Keratinocyte (primary cell): ENCODE results near the gene WDR26. TPM values are rescaled to one million over a fixed set of nuclear protein-coding genes. Genes with fewer than 3 reads are reported as not detected.

ENCODE experiments used
- DNase-seq: peaks from one replicate; pipeline ENCODE4 v3.0.0-alpha.2; 2011; ENCODE audit warnings: low read depth, missing footprints, low spot score
- FAIRE-seq: peaks from 2 replicates; lab custom pipeline; 2011; peaks lifted over from hg19 to GRCh38; lab: Jason Lieb, UNC
- H2AFZ ChIP-seq: 2 replicates; pipeline ENCODE4 v1.6.0; 2012; ENCODE audit warnings: low read length, control low read depth, inconsistent platforms; ENCODE audit not compliant: control insufficient read depth
- H3K27ac ChIP-seq: 2 replicates; pipeline ENCODE4 v1.5.1; 2011; ENCODE audit warnings: low read length; ENCODE audit not compliant: control insufficient read depth, insufficient read depth
- H3K27me3 ChIP-seq: 3 replicates; pipeline ENCODE4 v1.6.0; 2011; ENCODE audit warnings: low read length; ENCODE audit not compliant: control insufficient read depth, insufficient read depth; ENCODE audit errors: extremely low read depth
- H3K36me3 ChIP-seq, 2 experiments: 2 replicates in 1 of 2; 3 replicates in 1 of 2; pipeline ENCODE4 v1.5.1; 2011; ENCODE audit warnings: low read length in 2 of 2, mild to moderate bottlenecking in 1 of 2; ENCODE audit not compliant: control insufficient read depth in 2 of 2, insufficient read depth in 2 of 2; ENCODE audit errors: extremely low read depth in 1 of 2
- H3K4me1 ChIP-seq: 3 replicates; pipeline ENCODE4 v1.5.1; 2011; ENCODE audit warnings: low read length; ENCODE audit not compliant: control insufficient read depth, insufficient read depth; ENCODE audit errors: extremely low read depth
- H3K4me2 ChIP-seq: 3 replicates; pipeline ENCODE4 v1.6.0; 2011; ENCODE audit warnings: low read depth, low read length; ENCODE audit not compliant: control insufficient read depth, insufficient read depth; ENCODE audit errors: extremely low read depth
- H3K4me3 ChIP-seq, 3 experiments: fragments of 200-600 bp in 1 of 3; sonication (generic) in 1 of 3; 2 replicates in 2 of 3; 3 replicates in 1 of 3; pipeline ENCODE4 v1.5.1; 2011 to 2016; ENCODE audit warnings: low read length in 3 of 3, mild to moderate bottlenecking in 3 of 3, control low read depth in 2 of 3, inconsistent platforms in 1 of 3, low read depth in 1 of 3, mixed read lengths in 1 of 3, mixed run types in 1 of 3, moderate library complexity in 1 of 3; ENCODE audit not compliant: control insufficient read depth in 2 of 3, insufficient read depth in 2 of 3; ENCODE audit errors: extremely low read depth in 1 of 3
- H3K79me2 ChIP-seq: 2 replicates; pipeline ENCODE4 v1.6.0; 2012; ENCODE audit warnings: low read length; ENCODE audit not compliant: control insufficient read depth, insufficient read depth
- H3K9ac ChIP-seq: 3 replicates; pipeline ENCODE4 v1.6.0; 2011; ENCODE audit warnings: low read length; ENCODE audit not compliant: control insufficient read depth, insufficient read depth; ENCODE audit errors: extremely low read depth
- H3K9me1 ChIP-seq: 3 replicates; pipeline ENCODE4 v1.6.0; 2011; ENCODE audit warnings: low read length; ENCODE audit not compliant: control insufficient read depth, insufficient read depth; ENCODE audit errors: extremely low read depth
- H3K9me3 ChIP-seq: 2 replicates; pipeline ENCODE4 v1.5.1; 2012; ENCODE audit warnings: low read depth, low read length; ENCODE audit not compliant: control insufficient read depth
- H4K20me1 ChIP-seq: 3 replicates; pipeline ENCODE4 v1.6.0; 2011; ENCODE audit warnings: low read length; ENCODE audit not compliant: control insufficient read depth, insufficient read depth; ENCODE audit errors: extremely low read depth
- EZH2 ChIP-seq: IDR thresholded peaks from one replicate; pipeline ENCODE4 v1.6.1; 2012; ENCODE audit warnings: inconsistent platforms, mild to moderate bottlenecking, low read length, moderate library complexity
- dilution Hi-C: fragments of 300-500 bp; cut with MboI; formaldehyde crosslinking; loops from one replicate; pipeline ENCODE4 v1.7.0; 2020; ENCODE audit warnings: low sequenced_read_pairs; ENCODE audit not compliant: extremely low pct_ligation_motif_present
- polyA plus RNA-seq, 5 experiments: library from polyadenylated mRNA; depleted of rRNA in 3 of 5; stranded (reverse) in 3 of 5; stranded (forward) in 1 of 5; unstranded in 1 of 5; fragments of >200 nt; gene quantifications; 1 replicate in 1 of 5; 2 replicates in 3 of 5; 3 replicates in 1 of 5; pipeline versions ENCODE4 v1.2.1 to v1.2.3, GENCODE V29; 2011 to 2012; ENCODE audit warnings: missing spikeins in 2 of 5, low read depth in 1 of 5, low replicate concordance in 1 of 5
- TF ChIP-seq, protein P1 (sequence below), 3 experiments: IDR thresholded peaks in 1 of 3; conservative IDR thresholded peaks in 1 of 3; optimal IDR thresholded peaks in 1 of 3; 2 replicates in 2 of 3; 3 replicates in 1 of 3; pipeline versions ENCODE3 to v1.5.1; 2011; ENCODE audit warnings: low read length in 3 of 3, mild to moderate bottlenecking in 3 of 3, moderate library complexity in 2 of 3, control low read depth in 1 of 3, inconsistent platforms in 1 of 3; ENCODE audit not compliant: insufficient read depth in 2 of 3; ENCODE audit errors: extremely low read depth in 1 of 3

The WDR26 gene
- polyA plus RNA-seq, 1 donor (not counting 4 experiments of a cell fraction or from before 2014, with no cell fraction given) = 46.4 TPM

- Histone ChIP-seq H3K36me3 (peaks cover 3% of the 10 kb centered on the region in 2 experiments), H3K27ac (peak overlapping the region; percentile 73), H3K9me1 (no peaks in the 10 kb centered on the region), H2AFZ (no peak overlapping the region), H3K9ac (peak overlapping the region; percentile 77), H3K79me2 (peaks cover 65% of the 10 kb centered on the region), H3K9me3 (no peaks in the 10 kb centered on the region), H3K27me3 (no peaks in the 10 kb centered on the region), H4K20me1 (peaks cover 9% of the 10 kb centered on the region), H3K4me2 (peak overlapping the region; percentile 98), H3K4me1 (peaks cover 35% of the 10 kb centered on the region), H3K4me3 (peak overlapping the region; percentile 73 to 91 (median 87))
- DNase-seq = no peak
- TF ChIP-seq, protein P1, sequence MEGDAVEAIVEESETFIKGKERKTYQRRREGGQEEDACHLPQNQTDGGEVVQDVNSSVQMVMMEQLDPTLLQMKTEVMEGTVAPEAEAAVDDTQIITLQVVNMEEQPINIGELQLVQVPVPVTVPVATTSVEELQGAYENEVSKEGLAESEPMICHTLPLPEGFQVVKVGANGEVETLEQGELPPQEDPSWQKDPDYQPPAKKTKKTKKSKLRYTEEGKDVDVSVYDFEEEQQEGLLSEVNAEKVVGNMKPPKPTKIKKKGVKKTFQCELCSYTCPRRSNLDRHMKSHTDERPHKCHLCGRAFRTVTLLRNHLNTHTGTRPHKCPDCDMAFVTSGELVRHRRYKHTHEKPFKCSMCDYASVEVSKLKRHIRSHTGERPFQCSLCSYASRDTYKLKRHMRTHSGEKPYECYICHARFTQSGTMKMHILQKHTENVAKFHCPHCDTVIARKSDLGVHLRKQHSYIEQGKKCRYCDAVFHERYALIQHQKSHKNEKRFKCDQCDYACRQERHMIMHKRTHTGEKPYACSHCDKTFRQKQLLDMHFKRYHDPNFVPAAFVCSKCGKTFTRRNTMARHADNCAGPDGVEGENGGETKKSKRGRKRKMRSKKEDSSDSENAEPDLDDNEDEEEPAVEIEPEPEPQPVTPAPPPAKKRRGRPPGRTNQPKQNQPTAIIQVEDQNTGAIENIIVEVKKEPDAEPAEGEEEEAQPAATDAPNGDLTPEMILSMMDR (optimal IDR thresholded peaks at IDR 0.05 in 1 of 3, IDR thresholded peaks at IDR 0.05 in 1 of 3, conservative IDR thresholded peaks at IDR 0.05 in 1 of 3; ENCODE audit: extremely low read depth in 1 of 3, insufficient read depth in 2 of 3, low read length in 3 of 3) = no peak
- TF ChIP-seq EZH2 = no peak
- dilution Hi-C loops = no loop called here
- FAIRE-seq = no peak
Measured at GRCh38 chr1:224432672-224433040, 1.9 kb downstream of the WDR26 start.

DNA sequence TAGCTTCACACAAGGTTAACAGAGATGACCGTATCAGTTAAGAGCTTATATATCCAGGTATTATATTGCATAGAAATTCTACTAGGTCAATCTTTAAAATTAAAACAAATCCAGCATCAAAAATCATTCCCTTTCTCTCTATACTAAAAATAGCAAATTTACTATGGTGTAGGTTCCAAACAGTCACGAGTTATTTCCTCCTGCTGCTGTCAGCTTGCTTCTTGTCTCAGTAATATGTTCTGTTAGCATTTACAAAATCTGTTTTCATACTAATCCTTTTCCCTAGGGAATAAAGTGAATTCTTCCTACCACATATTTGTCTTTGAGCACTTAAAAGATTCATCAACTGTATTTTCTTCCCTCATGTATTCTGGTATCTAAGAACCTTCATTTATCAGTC, 2.5 kb downstream of the WDR26 start:
- H3K4me1 ChIP-seq = peaks cover 39% of the 10 kb centered on the region
- H3K27ac ChIP-seq = peak overlapping the region; percentile 73
- peak overlapping the region; percentile 77 for H3K9ac ChIP-seq
- dilution Hi-C loops = no loop called here
- TF ChIP-seq, protein P1 (optimal IDR thresholded peaks at IDR 0.05 in 1 of 3, IDR thresholded peaks at IDR 0.05 in 1 of 3, conservative IDR thresholded peaks at IDR 0.05 in 1 of 3; ENCODE audit: extremely low read depth in 1 of 3, insufficient read depth in 2 of 3, low read length in 3 of 3) = no peak
- no peak for TF ChIP-seq EZH2
- H3K9me1 ChIP-seq = no peaks in the 10 kb centered on the region
- H2AFZ ChIP-seq = no peak overlapping the region
- H3K27me3 ChIP-seq = no peaks in the 10 kb centered on the region
- peak overlapping the region; percentile 73 to 91 (median 87) for H3K4me3 ChIP-seq
- DNase-seq = no peak
- no peaks in the 10 kb centered on the region for H3K9me3 ChIP-seq
- peaks cover 9% of the 10 kb centered on the region for H4K20me1 ChIP-seq
- peak overlapping the region; percentile 98 for H3K4me2 ChIP-seq
- no peak for FAIRE-seq
- peaks cover 3% of the 10 kb centered on the region in 2 experiments for H3K36me3 ChIP-seq
- H3K79me2 ChIP-seq = peaks cover 70% of the 10 kb centered on the region
